ENCODE results near the gene SRCAP.

SRCAP gene

DNA sequence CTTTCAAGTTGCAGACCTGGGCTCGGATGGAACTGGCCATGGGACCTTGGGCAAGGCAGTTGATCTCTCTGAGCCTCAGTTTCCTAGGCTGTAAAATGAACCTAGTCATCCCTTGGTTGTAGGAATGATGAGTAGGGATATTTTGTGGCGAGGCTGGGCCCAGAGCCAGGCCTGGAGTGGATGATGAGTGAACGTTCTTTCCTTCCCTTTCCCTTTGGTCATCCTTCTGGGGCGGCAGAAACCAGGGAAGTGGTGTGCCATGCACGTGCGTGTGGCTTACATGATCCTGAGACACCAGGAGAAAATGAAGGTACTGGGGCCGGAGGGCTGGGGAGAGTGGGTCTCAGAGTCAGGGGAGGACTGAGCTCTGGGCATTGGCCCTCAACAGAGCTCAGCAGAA lies 32.3 kb upstream of the SRCAP start:
- no peaks in the 10 kb centered on the region for H3K4me1 ChIP-seq (ENCODE audit: insufficient read depth, low read length)
- H3K27me3 ChIP-seq (ENCODE audit: insufficient read depth, low read length): peaks cover 84% of the 10 kb centered on the region
- H3K9ac ChIP-seq (ENCODE audit: low read depth, low read length): no peak overlapping the region
- H3K27ac ChIP-seq (ENCODE audit: low read length): no peak overlapping the region
- no peak overlapping the region for H3K4me3 ChIP-seq (ENCODE audit: low read length)
- H3K9me3 ChIP-seq (ENCODE audit: insufficient read depth, low read depth, low read length): no peaks in the 10 kb centered on the region
- peaks cover 30% of the 10 kb centered on the region for H3K36me3 ChIP-seq (ENCODE audit: insufficient read depth, low read depth, low read length)

DNA sequence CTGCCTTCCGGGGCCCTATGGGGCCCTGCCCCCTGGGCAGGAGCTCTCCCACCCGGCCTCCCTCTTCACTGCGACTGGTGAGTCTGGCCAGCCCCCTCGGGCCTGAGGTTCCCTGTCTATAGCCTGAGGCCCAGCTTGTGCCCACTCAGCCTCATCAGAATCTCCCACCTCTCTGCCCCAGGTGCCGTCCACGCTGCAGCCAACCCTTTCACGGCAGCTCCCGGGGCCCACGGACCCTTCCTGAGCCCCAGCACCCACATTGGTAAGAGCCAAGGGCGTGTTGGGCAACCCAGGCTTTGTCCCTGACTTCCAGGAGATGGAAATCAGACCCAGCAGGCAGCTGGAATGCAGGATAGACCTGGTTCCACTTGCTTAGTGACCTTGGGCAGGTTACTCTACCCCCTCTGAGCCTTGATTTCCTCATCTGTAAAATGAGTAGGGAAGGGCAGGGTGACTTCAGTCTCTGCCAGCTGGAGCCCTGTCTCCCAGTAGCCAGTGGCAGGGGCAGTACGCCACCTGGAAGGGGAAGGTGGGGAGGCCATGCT lies 31.5 kb upstream of the SRCAP start:
- peaks cover 30% of the 10 kb centered on the region for H3K36me3 ChIP-seq (ENCODE audit: insufficient read depth, low read depth, low read length)
- H3K9me3 ChIP-seq (ENCODE audit: insufficient read depth, low read depth, low read length): no peaks in the 10 kb centered on the region
- H3K27ac ChIP-seq (ENCODE audit: low read length): no peak overlapping the region
- H3K4me3 ChIP-seq (ENCODE audit: low read length): no peak overlapping the region
- no peaks in the 10 kb centered on the region for H3K4me1 ChIP-seq (ENCODE audit: insufficient read depth, low read length)
- H3K27me3 ChIP-seq (ENCODE audit: insufficient read depth, low read length): peaks cover 84% of the 10 kb centered on the region
- H3K9ac ChIP-seq (ENCODE audit: low read depth, low read length): no peak overlapping the region

DNA sequence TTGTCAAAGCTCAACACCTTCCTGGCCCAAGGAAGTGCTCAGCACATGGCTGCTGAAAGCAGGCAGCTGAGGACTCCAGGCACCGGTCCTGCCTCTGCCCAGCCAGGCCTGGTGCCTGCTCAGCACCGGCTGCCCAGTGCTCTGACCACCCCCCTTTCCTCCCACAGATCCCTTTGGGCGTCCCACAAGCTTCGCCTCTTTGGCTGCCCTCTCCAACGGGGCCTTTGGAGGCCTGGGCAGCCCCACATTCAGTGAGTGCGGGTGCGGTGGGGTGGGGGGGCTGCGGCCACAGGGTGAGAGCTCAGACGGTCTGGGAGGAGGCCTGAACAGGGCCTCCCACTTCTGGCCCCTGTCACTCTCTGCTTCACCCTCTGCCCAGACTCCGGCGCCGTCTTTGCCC lies 30.6 kb upstream of the SRCAP start:
- Histone ChIP-seq H3K4me3 (ENCODE audit: low read length) (no peak overlapping the region), H3K9me3 (ENCODE audit: insufficient read depth, low read depth, low read length) (no peaks in the 10 kb centered on the region), H3K4me1 (ENCODE audit: insufficient read depth, low read length) (no peaks in the 10 kb centered on the region), H3K27ac (ENCODE audit: low read length) (no peak overlapping the region), H3K27me3 (ENCODE audit: insufficient read depth, low read length) (peaks cover 87% of the 10 kb centered on the region), H3K36me3 (ENCODE audit: insufficient read depth, low read depth, low read length) (peaks cover 21% of the 10 kb centered on the region), H3K9ac (ENCODE audit: low read depth, low read length) (no peak overlapping the region)

DNA sequence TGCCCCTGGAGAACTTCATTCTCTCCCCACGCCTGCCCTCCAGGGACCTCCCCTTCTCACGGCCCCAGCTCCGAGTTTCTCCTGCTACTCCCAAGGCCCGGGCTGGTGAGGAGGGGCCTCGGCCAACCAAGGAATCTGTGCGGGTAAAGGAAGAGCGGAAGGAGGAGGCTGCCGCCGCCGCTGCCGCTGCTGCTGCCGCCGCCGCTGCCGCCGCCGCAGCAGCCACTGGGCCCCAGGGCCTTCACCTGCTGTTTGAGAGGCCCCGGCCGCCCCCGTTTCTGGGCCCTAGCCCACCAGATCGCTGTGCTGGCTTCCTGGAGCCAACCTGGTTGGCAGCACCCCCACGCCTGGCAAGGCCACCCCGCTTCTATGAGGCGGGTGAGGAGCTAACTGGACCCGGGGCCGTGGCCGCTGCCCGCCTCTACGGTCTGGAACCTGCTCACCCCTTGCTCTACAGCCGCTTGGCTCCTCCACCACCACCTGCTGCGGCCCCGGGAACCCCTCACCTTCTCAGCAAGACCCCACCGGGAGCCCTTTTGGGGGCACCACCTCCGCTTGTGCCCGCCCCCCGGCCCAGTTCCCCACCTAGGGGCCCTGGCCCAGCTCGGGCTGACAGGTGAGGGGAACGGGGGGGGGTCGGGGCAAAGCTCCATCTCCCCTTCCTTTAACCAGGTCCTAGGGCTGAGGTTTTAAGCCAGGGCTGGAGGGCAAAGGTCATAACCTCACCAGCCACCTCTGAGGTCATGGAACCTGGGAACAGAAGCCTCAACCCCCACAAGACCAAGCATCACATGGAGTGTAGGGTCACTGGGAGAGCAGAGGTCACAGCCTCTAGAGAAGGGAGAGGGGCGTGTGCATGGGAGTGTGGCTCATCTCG lies 29.7 kb upstream of the SRCAP start:
- Histone ChIP-seq H3K36me3 (ENCODE audit: insufficient read depth, low read depth, low read length) (peaks cover 18% of the 10 kb centered on the region), H3K9me3 (ENCODE audit: insufficient read depth, low read depth, low read length) (no peaks in the 10 kb centered on the region), H3K4me1 (ENCODE audit: insufficient read depth, low read length) (no peaks in the 10 kb centered on the region)

DNA sequence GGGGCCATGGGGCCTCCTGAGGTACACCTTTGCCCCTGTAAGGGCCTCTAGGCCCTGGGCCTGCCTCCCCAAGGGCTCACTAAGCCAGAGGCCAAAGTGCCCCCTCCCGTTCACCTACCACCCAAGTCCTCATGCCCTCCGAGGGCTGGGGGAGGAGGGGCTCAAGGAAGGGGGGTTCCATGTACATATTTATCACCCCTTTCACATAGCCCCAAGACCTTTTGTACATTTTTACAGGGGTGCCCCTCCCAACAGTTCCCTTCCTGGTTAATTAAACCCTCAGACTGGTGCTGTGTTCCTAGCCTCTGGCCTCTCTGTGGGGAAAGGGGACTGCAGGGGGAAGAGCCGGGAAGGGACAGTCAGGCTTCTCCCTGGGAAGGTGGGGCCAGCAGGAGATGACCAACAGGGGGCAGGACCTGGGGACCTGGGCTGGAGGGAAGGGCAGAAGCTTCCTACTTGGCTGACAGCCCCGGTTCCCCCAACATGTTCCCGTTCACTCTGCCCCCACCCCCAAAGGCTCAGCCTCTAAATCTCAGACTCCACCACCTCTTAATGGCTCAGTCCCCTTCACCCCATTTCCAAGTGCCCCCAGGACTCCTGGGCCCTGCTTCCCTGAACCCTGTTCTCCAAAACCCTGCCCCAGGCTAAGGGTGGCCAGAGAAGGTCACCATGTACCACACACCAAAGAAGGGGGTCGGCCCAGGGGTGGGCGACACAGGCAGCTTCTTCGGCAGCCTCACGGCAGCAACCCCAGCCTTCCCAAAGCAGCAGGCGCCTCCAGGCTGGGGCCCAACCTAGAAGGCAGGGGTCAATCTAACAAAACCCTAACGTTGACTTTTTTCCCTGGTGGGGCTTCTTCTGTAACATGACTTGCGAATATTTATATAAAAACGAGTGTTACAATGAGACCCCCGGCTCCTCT lies 28.8 kb upstream of the SRCAP start:
- Histone ChIP-seq H3K4me1 (ENCODE audit: insufficient read depth, low read length) (no peaks in the 10 kb centered on the region), H3K9ac (ENCODE audit: low read depth, low read length) (no peak overlapping the region), H3K36me3 (ENCODE audit: insufficient read depth, low read depth, low read length) (peaks cover 18% of the 10 kb centered on the region), H3K9me3 (ENCODE audit: insufficient read depth, low read depth, low read length) (no peaks in the 10 kb centered on the region), H3K27me3 (ENCODE audit: insufficient read depth, low read length) (peaks cover 94% of the 10 kb centered on the region), H3K4me3 (ENCODE audit: low read length) (no peak overlapping the region), H3K27ac (ENCODE audit: low read length) (no peak overlapping the region)

More for the DNA sequence above, 29.7 kb upstream of the SRCAP start:
- Histone ChIP-seq H3K27me3 (ENCODE audit: insufficient read depth, low read length) (peaks cover 91% of the 10 kb centered on the region), H3K4me3 (ENCODE audit: low read length) (no peak overlapping the region), H3K9ac (ENCODE audit: low read depth, low read length) (no peak overlapping the region), H3K27ac (ENCODE audit: low read length) (no peak overlapping the region)

DNA sequence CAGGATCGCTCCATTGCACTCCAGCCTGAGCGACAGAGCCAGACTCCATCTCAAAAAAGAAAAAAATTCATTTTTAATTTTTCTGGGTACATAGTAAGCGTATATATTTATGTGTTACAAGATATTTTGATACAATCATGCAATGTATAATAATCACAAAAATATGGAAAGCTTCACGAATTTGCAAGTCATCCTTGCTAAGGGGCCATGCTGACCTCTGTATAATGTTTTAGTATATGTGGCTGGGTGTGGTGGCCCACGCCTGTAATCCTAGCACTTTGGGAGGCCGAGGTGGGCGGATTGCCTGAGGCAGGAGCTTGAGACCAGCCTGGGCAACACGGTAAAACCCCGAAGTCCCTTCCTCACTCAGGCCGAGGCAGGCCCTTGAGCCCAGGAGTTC lies 23.8 kb upstream of the SRCAP start:
- Histone ChIP-seq H3K9ac (ENCODE audit: low read depth, low read length) (no peak overlapping the region), H3K36me3 (ENCODE audit: insufficient read depth, low read depth, low read length) (no peaks in the 10 kb centered on the region), H3K4me3 (ENCODE audit: low read length) (no peak overlapping the region), H3K27me3 (ENCODE audit: insufficient read depth, low read length) (peaks cover 98% of the 10 kb centered on the region), H3K9me3 (ENCODE audit: insufficient read depth, low read depth, low read length) (no peaks in the 10 kb centered on the region), H3K4me1 (ENCODE audit: insufficient read depth, low read length) (no peaks in the 10 kb centered on the region), H3K27ac (ENCODE audit: low read length) (no peak overlapping the region)

DNA sequence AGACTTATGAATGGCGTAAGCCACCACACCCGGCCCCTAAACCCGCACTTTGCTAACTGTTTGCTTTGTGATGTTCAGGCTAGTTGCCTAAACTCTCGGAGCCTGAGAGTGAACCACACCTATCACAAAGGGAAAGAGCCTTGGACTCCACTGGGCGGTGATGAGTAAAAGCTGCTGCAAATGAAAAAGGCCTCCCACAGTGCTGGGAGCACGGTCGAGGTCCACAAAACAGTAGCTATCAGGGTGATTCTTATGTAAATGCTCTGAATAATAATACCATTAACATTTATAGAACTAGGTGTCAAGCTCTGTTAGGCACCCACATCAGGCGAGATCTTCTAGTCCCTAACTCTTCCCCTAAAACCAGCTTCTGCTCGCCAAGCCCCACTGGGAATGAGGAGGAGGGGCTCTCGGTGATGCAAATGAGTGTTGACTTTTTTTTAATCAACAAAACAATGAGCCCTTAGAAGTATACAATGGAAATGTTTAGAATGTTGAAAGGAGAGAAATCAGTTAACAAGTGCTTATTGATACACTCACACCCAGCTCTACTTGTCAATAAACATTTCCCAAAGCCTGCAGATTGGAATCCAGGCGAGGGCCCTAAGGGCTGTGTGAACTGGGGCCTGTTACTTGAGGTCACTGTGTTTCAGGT lies 20.9 kb upstream of the SRCAP start:
- H3K27me3 ChIP-seq (ENCODE audit: insufficient read depth, low read length): peaks cover 98% of the 10 kb centered on the region
- H3K27ac ChIP-seq (ENCODE audit: low read length): no peak overlapping the region
- H3K9me3 ChIP-seq (ENCODE audit: insufficient read depth, low read depth, low read length): no peaks in the 10 kb centered on the region
- no peaks in the 10 kb centered on the region for H3K36me3 ChIP-seq (ENCODE audit: insufficient read depth, low read depth, low read length)
- H3K4me1 ChIP-seq (ENCODE audit: insufficient read depth, low read length): no peaks in the 10 kb centered on the region
- H3K9ac ChIP-seq (ENCODE audit: low read depth, low read length): no peak overlapping the region
- H3K4me3 ChIP-seq (ENCODE audit: low read length): no peak overlapping the region

DNA sequence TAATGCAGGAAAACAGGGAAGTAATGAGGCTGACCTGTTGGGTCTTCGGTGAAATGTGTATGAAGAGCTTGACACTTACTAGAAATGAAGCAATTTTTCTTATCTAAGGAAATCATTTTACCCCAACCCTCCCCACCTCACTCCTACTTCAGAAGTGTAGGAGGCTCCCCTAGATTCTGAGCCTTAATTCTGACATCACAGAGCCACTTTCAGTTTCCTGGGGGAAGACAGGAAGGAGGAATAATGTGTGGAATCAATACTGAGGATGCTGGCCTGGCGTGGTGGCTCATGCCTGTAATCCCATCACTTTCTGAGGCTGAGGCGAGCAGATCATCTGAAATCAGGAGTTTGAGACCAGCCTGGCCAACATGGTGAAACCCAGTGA lies 20.4 kb upstream of the SRCAP start:
- Histone ChIP-seq H3K9me3 (ENCODE audit: insufficient read depth, low read depth, low read length) (no peaks in the 10 kb centered on the region), H3K4me3 (ENCODE audit: low read length) (no peak overlapping the region), H3K27me3 (ENCODE audit: insufficient read depth, low read length) (peaks cover 98% of the 10 kb centered on the region), H3K36me3 (ENCODE audit: insufficient read depth, low read depth, low read length) (no peaks in the 10 kb centered on the region), H3K4me1 (ENCODE audit: insufficient read depth, low read length) (no peaks in the 10 kb centered on the region), H3K27ac (ENCODE audit: low read length) (no peak overlapping the region), H3K9ac (ENCODE audit: low read depth, low read length) (no peak overlapping the region)

DNA sequence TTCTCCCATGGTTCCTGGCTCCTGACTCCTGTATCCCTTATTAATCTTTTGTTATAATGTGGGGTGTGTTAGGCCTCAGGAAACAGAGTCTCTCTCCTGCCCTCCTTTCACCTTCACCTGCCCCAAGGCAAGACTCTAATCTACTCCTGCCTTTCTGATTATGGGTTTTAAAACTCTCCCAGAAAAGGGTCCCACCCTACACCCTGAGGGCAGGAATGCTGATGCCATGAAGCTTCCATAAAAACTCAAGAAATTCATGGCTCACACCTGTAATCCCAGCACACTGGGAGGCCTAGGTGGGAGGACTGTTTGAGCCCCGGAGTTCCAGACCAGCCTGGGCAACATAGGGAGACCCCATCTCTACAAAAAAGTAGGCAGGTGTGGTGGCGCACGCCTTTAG lies 18.6 kb upstream of the SRCAP start:
- Histone ChIP-seq H3K9ac (ENCODE audit: low read depth, low read length) (no peak overlapping the region), H3K4me1 (ENCODE audit: insufficient read depth, low read length) (no peaks in the 10 kb centered on the region), H3K36me3 (ENCODE audit: insufficient read depth, low read depth, low read length) (no peaks in the 10 kb centered on the region), H3K4me3 (ENCODE audit: low read length) (no peak overlapping the region), H3K9me3 (ENCODE audit: insufficient read depth, low read depth, low read length) (no peaks in the 10 kb centered on the region), H3K27ac (ENCODE audit: low read length) (no peak overlapping the region), H3K27me3 (ENCODE audit: insufficient read depth, low read length) (peaks cover 98% of the 10 kb centered on the region)

DNA sequence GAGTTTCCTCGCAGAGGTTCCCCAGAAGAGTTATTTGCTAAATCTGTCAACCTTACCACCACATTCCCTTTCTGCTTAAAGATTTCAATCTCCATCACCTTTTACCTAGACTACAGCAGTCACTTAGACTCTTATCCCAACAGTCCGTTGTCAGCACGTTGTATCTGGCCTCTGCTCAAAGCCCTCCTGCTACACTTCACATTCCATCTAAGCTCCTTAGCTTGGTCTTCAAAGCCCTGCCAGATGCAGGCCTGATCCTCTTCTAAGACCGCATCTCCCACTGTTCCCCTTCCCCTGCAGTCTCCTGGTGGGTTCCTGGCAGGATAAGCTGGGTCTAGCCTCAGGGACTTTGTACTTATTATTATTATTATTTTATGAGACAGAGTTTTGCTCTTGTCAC lies 10.3 kb upstream of the SRCAP start:
- no peaks in the 10 kb centered on the region for H3K4me1 ChIP-seq (ENCODE audit: insufficient read depth, low read length)
- H3K9me3 ChIP-seq (ENCODE audit: insufficient read depth, low read depth, low read length): no peaks in the 10 kb centered on the region
- no peak overlapping the region for H3K9ac ChIP-seq (ENCODE audit: low read depth, low read length)
- no peak overlapping the region for H3K27ac ChIP-seq (ENCODE audit: low read length)
- H3K4me3 ChIP-seq (ENCODE audit: low read length): no peak overlapping the region
- peaks cover 100% of the 10 kb centered on the region for H3K27me3 ChIP-seq (ENCODE audit: insufficient read depth, low read length)
- H3K36me3 ChIP-seq (ENCODE audit: insufficient read depth, low read depth, low read length): no peaks in the 10 kb centered on the region

DNA sequence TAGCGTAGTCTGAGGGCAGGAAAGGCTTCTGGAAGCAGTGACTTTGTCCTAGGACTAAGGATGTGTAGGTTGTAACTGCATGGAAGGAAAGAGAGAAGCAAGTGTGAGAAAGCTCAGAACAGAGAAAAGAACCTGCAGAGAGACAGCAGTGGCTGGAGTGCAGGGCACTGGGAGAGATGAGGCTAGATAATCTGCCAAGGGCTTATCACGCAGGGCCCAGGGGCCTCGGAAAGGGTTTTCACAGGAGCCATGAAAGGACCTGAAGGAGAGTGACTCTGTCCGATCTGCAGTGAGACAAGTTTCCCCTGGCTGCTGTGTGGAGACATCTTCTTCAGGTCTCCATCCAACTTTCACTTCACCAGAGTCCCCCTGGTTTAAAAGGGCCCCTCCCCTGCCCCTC lies 7.1 kb upstream of the SRCAP start:
- Histone ChIP-seq H3K4me3 (ENCODE audit: low read length) (no peak overlapping the region), H3K27ac (ENCODE audit: low read length) (no peak overlapping the region), H3K36me3 (ENCODE audit: insufficient read depth, low read depth, low read length) (no peaks in the 10 kb centered on the region), H3K27me3 (ENCODE audit: insufficient read depth, low read length) (peaks cover 98% of the 10 kb centered on the region), H3K9ac (ENCODE audit: low read depth, low read length) (no peak overlapping the region), H3K9me3 (ENCODE audit: insufficient read depth, low read depth, low read length) (no peaks in the 10 kb centered on the region), H3K4me1 (ENCODE audit: insufficient read depth, low read length) (no peaks in the 10 kb centered on the region)
